ENCODE results near the gene STRAP. TPM values are rescaled to one million over a fixed set of nuclear protein-coding genes. Genes with fewer than 3 reads are reported as not detected.
A peak's percentile ranks its signal among the peaks of the same experiment; 100 is the strongest.

STRAP gene
- total and polyA plus RNA-seq, 2 donors (not counting 3 experiments of a cell fraction or from before 2014, with no cell fraction given): 76.9 to 138 TPM

GRCh38 chr12:15883536-15883935 lies 1.3 kb downstream of the STRAP start:
- Histone ChIP-seq H4K20me1 (replicated peaks; ENCODE audit: control insufficient read depth, extremely low read depth, insufficient read depth, low read length) (peaks cover 11% of the 10 kb centered on the region), H3K36me3 (ENCODE audit: control insufficient read depth in 2 of 2, extremely low read depth in 1 of 2, insufficient read depth in 2 of 2, low read length in 2 of 2) (peaks cover 1 to 7% of the 10 kb centered on the region in 2 experiments), H3K9ac (replicated peaks; ENCODE audit: extremely low read depth, insufficient read depth, low read length) (peak overlapping the region; percentile 99), H3K27ac (ENCODE audit: insufficient read depth, low read depth, low read length) (peak overlapping the region; percentile 97), H3K9me3 (replicated peaks; ENCODE audit: control insufficient read depth, insufficient read depth, low read length) (no peaks in the 10 kb centered on the region), H3K4me2 (ENCODE audit: insufficient read depth, low read length) (peak overlapping the region; percentile 100), H3K4me1 (ENCODE audit: control insufficient read depth, extremely low read depth, insufficient read depth, low read length) (peaks cover 24% of the 10 kb centered on the region), H3K79me2 (ENCODE audit: control insufficient read depth, insufficient read depth, low read length) (peaks cover 63% of the 10 kb centered on the region), H3K27me3 (ENCODE audit: control insufficient read depth in 2 of 2, insufficient read depth in 2 of 2, low read length in 2 of 2) (no peaks in the 10 kb centered on the region), H3K4me3 (replicated peaks in 1 of 3; ENCODE audit: insufficient read depth in 1 of 3, low read depth in 1 of 3, low read length in 3 of 3) (peak overlapping the region; percentile 59 to 100 (median 94)), H2AFZ (ENCODE audit: low read depth, low read length) (no peak overlapping the region), H3K9me1 (replicated peaks; ENCODE audit: control insufficient read depth, extremely low read depth, insufficient read depth, low read length) (no peaks in the 10 kb centered on the region)
- dilution Hi-C loops (cut with MboI; ENCODE audit: extremely low pct_ligation_motif_present, low sequenced_read_pairs): no loop called here
- BruUV-seq (replicated peaks): no TSS peak
- ChIA-PET POLR2A (no interaction called here), CTCF (interaction anchor here (0.6 to 4.6 kb wide), 4 partner anchors 11 to 299 kb away, joined by 3 to 32 read pairs (median 4); no protein-coding TSS in a partner anchor)
- FAIRE-seq: peak; percentile 4
- intact Hi-C loops (cut with micrococcal nuclease): loop anchor here (2.0 to 10.0 kb wide), 4 partner anchors 181 to 1111 kb away; partner anchors contain the start of gene MGST1
- no peak for TF ChIP-seq POLR2AphosphoS5 (IDR thresholded peaks at IDR 0.05; ENCODE audit: insufficient read depth, low read depth, low read length)
- no peak for TF ChIP-seq JUN (IDR thresholded peaks at IDR 0.05; ENCODE audit: borderline replicate concordance, insufficient read depth, insufficient read length, low read depth)
- no peak for TF ChIP-seq MYC (IDR thresholded peaks at IDR 0.05; ENCODE audit: low read depth, low read length)
- no peak for TF ChIP-seq CTCF (IDR thresholded peaks at IDR 0.05; ENCODE audit: extremely low read depth in 1 of 2, insufficient read depth in 1 of 2, low read depth in 1 of 2, low read length in 2 of 2)
- no peak for TF ChIP-seq POLR2A (IDR thresholded peaks at IDR 0.05; ENCODE audit: low read depth, low read length)
- no peak for TF ChIP-seq EZH2 (IDR thresholded peaks at IDR 0.05; ENCODE audit: borderline replicate concordance, low read depth, low read length, severe bottlenecking)
- TF ChIP-seq GATA2 (IDR thresholded peaks at IDR 0.05; ENCODE audit: insufficient read depth, insufficient read length, low read depth, low read length): no peak
- DNase-seq (ENCODE audit: low read depth, low spot score): peak; percentile 33

All from endothelial cell of umbilical vein (primary cell).